Stimulated activated CD8-positive, alpha-beta memory T cell treated with anti-CD3 and anti-CD28 coated beads, Interleukin-12 subunit alpha, Interleukin-12 subunit beta, amount 100 ng/mL, for 1 hour (primary cell): Measurements from ENCODE around the gene RAPGEF4.
"Not testable (repeated sequence)": the region's sequence is repeated elsewhere in the genome, so short reads cannot be mapped to it uniquely, and the experiment has no call there.

ENCODE experiments used
- DNase-seq: peaks from one replicate; pipeline ENCODE4 v3.0.0-alpha.2; 2020; ENCODE audit warnings: low read depth

RAPGEF4 gene

GRCh38 chr2:173064151-173064805 is 328.6 kb downstream of the RAPGEF4 start:
- DNase-seq, result no peak

- no peak for DNase-seq
Measured at GRCh38 chr2:173066887-173067676, 331.4 kb downstream of the RAPGEF4 start.

- no peak for DNase-seq
Measured at GRCh38 chr2:173075056-173075780, 339.6 kb downstream of the RAPGEF4 start.

- peak; percentile 25 for DNase-seq
Measured at GRCh38 chr2:173075781-173076580, 340.3 kb downstream of the RAPGEF4 start, which contains the start of gene MAP3K20. MAP3K20 (plus strand) TSS chr2:173075846; CDS start chr2:173091032, 15,186 bp downstream.

- no peak for DNase-seq
Measured at GRCh38 chr2:173076581-173077345, 341.1 kb downstream of the RAPGEF4 start.

GRCh38 chr2:173077506-173078177 is 342.0 kb downstream of the RAPGEF4 start:
- no peak for DNase-seq

- DNase-seq, result no peak
Measured at GRCh38 chr2:173079141-173079540, 343.5 kb downstream of the RAPGEF4 start.

- DNase-seq, result no peak
Measured at GRCh38 chr2:173079973-173080860, 344.6 kb downstream of the RAPGEF4 start.

- DNase-seq, result no peak
Measured at GRCh38 chr2:173086518-173087213, 351.0 kb downstream of the RAPGEF4 start.

GRCh38 chr2:173087214-173087581 is 351.6 kb downstream of the RAPGEF4 start:
- no peak for DNase-seq

- DNase-seq, result no peak
Measured at GRCh38 chr2:173087793-173088496, 352.3 kb downstream of the RAPGEF4 start.

- no peak for DNase-seq
Measured at GRCh38 chr2:173090276-173090877, 354.7 kb downstream of the RAPGEF4 start.

- DNase-seq, result no peak
Measured at GRCh38 chr2:173090973-173091660, 355.5 kb downstream of the RAPGEF4 start.

GRCh38 chr2:173091910-173092309 is 356.3 kb downstream of the RAPGEF4 start:
- DNase-seq, result no peak

GRCh38 chr2:173092844-173093402 is 357.3 kb downstream of the RAPGEF4 start:
- DNase-seq, result no peak

- DNase-seq, result not testable (repeated sequence)
Measured at GRCh38 chr2:173093617-173094016, 358.0 kb downstream of the RAPGEF4 start.

GRCh38 chr2:173094731-173095130 is 359.1 kb downstream of the RAPGEF4 start:
- DNase-seq, result no peak
